Measurements from ENCODE around the gene TANGO2.

DNA sequence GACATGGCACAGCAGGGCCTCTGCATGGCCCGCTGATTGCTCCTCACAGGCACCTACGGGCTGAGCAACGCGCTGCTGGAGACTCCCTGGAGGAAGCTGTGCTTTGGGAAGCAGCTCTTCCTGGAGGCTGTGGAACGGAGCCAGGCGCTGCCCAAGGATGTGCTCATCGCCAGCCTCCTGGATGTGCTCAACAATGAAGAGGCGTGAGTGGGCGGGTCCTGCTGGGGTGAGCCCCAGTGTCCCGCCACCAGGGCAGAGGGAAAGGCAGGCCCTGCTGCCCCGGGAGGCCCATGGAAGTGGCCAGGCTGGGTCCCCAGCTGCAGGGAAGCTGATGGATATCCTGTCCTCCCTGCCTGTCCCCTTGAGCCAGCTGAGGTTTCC is 40.6 kb downstream of the TANGO2 start:
- TF ChIP-seq CHD1 (IDR thresholded peaks at IDR 0.05; ENCODE audit: low read depth, low read length): no peak
- no peak for TF ChIP-seq EP300 (IDR thresholded peaks at IDR 0.05; ENCODE audit: borderline replicate concordance in 1 of 2, low read depth in 2 of 2, low read length in 2 of 2)
- no peak for TF ChIP-seq CBX8 (IDR thresholded peaks at IDR 0.05; ENCODE audit: borderline replicate concordance, low read depth, low read length)
- no peak for TF ChIP-seq MAX (IDR thresholded peaks at IDR 0.05)
- TF ChIP-seq YY1 (IDR thresholded peaks at IDR 0.05; ENCODE audit: low read depth, low read length): no peak
- no peak for TF ChIP-seq RFX5 (IDR thresholded peaks at IDR 0.05; ENCODE audit: borderline replicate concordance, low read depth, low read length)
- TF ChIP-seq, protein P1, sequence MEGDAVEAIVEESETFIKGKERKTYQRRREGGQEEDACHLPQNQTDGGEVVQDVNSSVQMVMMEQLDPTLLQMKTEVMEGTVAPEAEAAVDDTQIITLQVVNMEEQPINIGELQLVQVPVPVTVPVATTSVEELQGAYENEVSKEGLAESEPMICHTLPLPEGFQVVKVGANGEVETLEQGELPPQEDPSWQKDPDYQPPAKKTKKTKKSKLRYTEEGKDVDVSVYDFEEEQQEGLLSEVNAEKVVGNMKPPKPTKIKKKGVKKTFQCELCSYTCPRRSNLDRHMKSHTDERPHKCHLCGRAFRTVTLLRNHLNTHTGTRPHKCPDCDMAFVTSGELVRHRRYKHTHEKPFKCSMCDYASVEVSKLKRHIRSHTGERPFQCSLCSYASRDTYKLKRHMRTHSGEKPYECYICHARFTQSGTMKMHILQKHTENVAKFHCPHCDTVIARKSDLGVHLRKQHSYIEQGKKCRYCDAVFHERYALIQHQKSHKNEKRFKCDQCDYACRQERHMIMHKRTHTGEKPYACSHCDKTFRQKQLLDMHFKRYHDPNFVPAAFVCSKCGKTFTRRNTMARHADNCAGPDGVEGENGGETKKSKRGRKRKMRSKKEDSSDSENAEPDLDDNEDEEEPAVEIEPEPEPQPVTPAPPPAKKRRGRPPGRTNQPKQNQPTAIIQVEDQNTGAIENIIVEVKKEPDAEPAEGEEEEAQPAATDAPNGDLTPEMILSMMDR (IDR thresholded peaks at IDR 0.05; ENCODE audit: control extremely low read depth in 1 of 3, insufficient read depth in 1 of 3, low read depth in 1 of 3, low read length in 3 of 3): no peak
- no peak for TF ChIP-seq POLR2AphosphoS5 (IDR thresholded peaks at IDR 0.05; ENCODE audit: low read depth, low read length)

Measured in H1 (cell line).